ENCODE results near the gene OXER1. TPM values are rescaled to one million over a fixed set of nuclear protein-coding genes. Genes with fewer than 3 reads are reported as not detected.

Gene OXER1
- total RNA-seq, 2 donors from 2014 or later, result 0.30 to 1.9 TPM

DNA sequence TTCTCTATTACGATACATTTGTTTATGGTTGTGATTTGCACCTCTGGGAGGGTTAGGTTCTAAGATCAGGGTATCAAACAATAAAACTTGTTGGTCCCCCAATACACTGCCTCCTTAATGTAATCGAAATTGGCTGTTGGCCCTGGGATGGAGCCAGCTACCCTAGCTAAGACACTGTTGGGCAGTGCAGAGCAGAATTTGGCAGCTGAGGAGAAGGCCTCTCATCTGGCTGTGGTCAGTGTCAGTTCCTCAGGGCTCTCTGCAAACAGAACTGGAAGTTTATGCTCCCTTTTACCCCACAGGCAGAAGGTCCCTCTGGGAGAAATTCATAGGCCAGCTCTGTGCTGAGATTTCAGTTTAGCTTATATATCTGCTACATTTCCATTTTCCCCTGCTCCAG is 37.0 kb upstream of the OXER1 start:
- Mint-ChIP-seq H3K4me1 (ENCODE audit: low read depth) (peaks cover 37% of the 10 kb centered on the region), H3K27me3 (ENCODE audit: low read depth) (no peaks in the 10 kb centered on the region), H3K27ac (no peak overlapping the region), H3K9me3 (no peaks in the 10 kb centered on the region), H3K36me3 (ENCODE audit: insufficient read depth in 2 of 2) (peaks cover 1 to 2% of the 10 kb centered on the region in 2 donors), H3K4me3 (no peak overlapping the region)
- DNase-seq (no peak), ATAC-seq (replicated peaks in 1 of 2) (no peak)

DNA sequence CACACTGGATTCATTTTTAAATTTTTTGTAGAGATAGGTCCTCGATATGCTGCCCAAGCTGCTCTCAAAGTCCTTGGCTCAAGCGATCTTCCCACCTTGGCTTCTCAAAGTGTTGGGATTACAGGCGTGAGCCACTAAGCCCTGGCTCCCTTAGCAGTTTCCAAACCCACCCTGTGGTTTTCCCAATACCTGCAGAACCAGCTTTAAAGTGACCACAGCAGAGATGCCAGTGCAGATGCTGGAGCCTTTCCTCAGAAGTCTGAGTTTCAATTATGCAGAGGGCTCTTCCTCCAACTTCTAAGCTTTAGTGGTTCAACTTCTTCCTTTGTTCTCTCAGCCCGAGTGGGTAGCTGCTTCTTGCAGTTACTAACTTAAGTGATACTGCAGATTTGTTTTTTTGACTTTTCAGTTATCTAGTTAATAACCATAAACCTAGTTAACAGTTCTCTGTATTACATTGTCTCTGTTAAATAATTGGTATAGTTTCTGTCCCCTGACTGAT is 36.6 kb upstream of the OXER1 start:
- DNase-seq (no peak), ATAC-seq (replicated peaks in 1 of 2) (no peak)
- H3K4me3 Mint-ChIP-seq, result no peak overlapping the region
- peaks cover 1 to 2% of the 10 kb centered on the region in 2 donors for H3K36me3 Mint-ChIP-seq (ENCODE audit: insufficient read depth in 2 of 2)
- H3K27me3 Mint-ChIP-seq (ENCODE audit: low read depth), result no peaks in the 10 kb centered on the region
- H3K4me1 Mint-ChIP-seq (ENCODE audit: low read depth), result peaks cover 41% of the 10 kb centered on the region
- H3K27ac Mint-ChIP-seq, result no peak overlapping the region
- no peaks in the 10 kb centered on the region for H3K9me3 Mint-ChIP-seq

DNA sequence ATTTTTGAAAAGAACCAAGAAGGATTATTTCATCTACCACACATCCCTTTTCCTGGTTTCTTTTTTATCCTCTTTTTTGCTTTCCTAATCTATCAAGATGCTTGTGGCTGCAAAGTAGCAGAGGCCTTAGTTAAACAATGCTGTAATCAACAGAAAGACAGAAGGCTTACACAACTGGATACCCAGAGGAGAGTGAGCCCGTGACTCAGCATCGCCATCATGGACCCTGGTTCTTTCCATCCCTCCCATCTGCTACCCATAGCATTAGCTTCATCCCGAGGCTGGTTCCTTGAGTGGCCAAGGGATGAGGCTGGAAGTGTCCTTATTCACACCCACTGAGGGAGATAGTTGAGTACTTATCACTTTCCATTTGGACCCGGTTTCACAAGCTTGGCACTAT is 35.9 kb upstream of the OXER1 start:
- no peak for ATAC-seq (replicated peaks in 1 of 2)
- Mint-ChIP-seq H3K9me3 (no peaks in the 10 kb centered on the region), H3K27me3 (ENCODE audit: low read depth) (peaks cover under 1% of the 10 kb centered on the region), H3K4me3 (no peak overlapping the region), H3K4me1 (ENCODE audit: low read depth) (peaks cover 48% of the 10 kb centered on the region), H3K27ac (no peak overlapping the region), H3K36me3 (ENCODE audit: insufficient read depth in 2 of 2) (peaks cover 1 to 2% of the 10 kb centered on the region in 2 donors)
- DNase-seq, result no peak

- ATAC-seq (replicated peaks in 1 of 2) (no peak), DNase-seq (no peak)
- Mint-ChIP-seq H3K4me1 (ENCODE audit: low read depth) (peaks cover 65% of the 10 kb centered on the region), H3K27me3 (ENCODE audit: low read depth) (peaks cover 18% of the 10 kb centered on the region), H3K4me3 (no peak overlapping the region), H3K9me3 (no peaks in the 10 kb centered on the region), H3K36me3 (ENCODE audit: insufficient read depth in 2 of 2) (peaks cover 1 to 5% of the 10 kb centered on the region in 2 donors), H3K27ac (no peak overlapping the region)
Measured at GRCh38 chr2:42797281-42797680, 33.3 kb upstream of the OXER1 start.

GRCh38 chr2:42796427-42797248 is 32.7 kb upstream of the OXER1 start:
- Mint-ChIP-seq H3K4me3 (peak overlapping the region; percentile 37 to 68), H3K4me1 (ENCODE audit: low read depth) (peaks cover 71% of the 10 kb centered on the region)
- ATAC-seq (replicated peaks in 1 of 2), result peak; percentile 68 to 73

DNA sequence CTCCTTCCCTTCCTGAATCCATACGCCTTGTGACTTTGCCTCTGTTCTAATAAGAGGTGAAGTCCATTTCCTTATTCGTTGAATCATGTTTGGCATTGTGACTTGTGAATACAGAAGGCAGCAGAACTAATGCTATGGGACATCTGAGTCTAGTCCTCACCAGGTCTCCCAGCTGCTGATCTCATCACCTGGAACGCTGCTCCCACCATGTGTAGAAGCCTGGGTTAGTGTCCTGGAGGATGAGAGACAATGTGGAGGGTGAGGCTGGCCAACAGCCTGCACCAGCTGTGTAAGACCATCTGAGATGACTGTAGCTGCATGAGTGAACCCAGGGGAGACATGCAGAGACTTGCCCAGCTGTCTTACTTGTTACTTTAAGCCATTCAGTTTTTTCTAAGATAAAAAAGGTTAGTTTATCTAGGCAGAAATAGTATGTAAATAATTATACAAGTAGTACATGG is 31.9 kb upstream of the OXER1 start:
- H3K36me3 Mint-ChIP-seq (ENCODE audit: insufficient read depth in 2 of 2), result peaks cover 4 to 12% of the 10 kb centered on the region in 2 donors
- H3K9me3 Mint-ChIP-seq, result no peaks in the 10 kb centered on the region
- peaks cover 31% of the 10 kb centered on the region for H3K27me3 Mint-ChIP-seq (ENCODE audit: low read depth)
- DNase-seq (peak in 1 of 2 donors; percentile 39), ATAC-seq (replicated peaks in 1 of 2) (peak; percentile 50 to 61)
- peak overlapping the region; percentile 2 for H3K27ac Mint-ChIP-seq
- H3K4me3 Mint-ChIP-seq, result peak overlapping the region; percentile 20 to 68
- H3K4me1 Mint-ChIP-seq (ENCODE audit: low read depth), result peaks cover 76% of the 10 kb centered on the region

More at GRCh38 chr2:42796427-42797248, 32.7 kb upstream of the OXER1 start:
- DNase-seq, result peak in 1 of 2 donors; percentile 28
- H3K9me3 Mint-ChIP-seq, result no peaks in the 10 kb centered on the region
- peaks cover 4 to 9% of the 10 kb centered on the region in 2 donors for H3K36me3 Mint-ChIP-seq (ENCODE audit: insufficient read depth in 2 of 2)
- peak overlapping the region; percentile 48 for H3K27ac Mint-ChIP-seq
- peaks cover 23% of the 10 kb centered on the region for H3K27me3 Mint-ChIP-seq (ENCODE audit: low read depth)

DNA sequence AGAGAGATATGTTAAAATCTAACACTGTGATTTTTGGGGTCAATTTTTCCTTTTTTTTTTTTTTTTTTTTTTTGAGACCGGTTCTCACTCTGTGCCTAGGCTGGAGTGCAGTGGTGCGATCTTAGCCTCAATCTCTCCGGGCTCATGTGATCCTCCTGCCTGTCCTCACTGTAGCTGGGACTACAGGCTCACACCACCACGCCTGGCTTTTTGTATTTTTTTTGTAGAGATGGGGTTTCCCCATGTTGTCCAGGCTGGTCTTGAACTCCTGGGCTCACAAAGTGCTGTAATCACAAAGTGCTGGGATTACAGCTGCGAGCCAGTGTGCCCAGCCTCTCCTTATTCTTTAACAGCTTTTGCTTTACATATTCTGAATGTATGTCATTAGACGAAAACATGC is 31.3 kb upstream of the OXER1 start:
- H3K27me3 Mint-ChIP-seq (ENCODE audit: low read depth), result peaks cover 37% of the 10 kb centered on the region
- H3K9me3 Mint-ChIP-seq, result no peaks in the 10 kb centered on the region
- no peak for ATAC-seq (replicated peaks in 1 of 2)
- H3K27ac Mint-ChIP-seq, result no peak overlapping the region
- H3K4me3 Mint-ChIP-seq, result peak overlapping the region in 1 of 2 donors; percentile 20
- peaks cover 70% of the 10 kb centered on the region for H3K4me1 Mint-ChIP-seq (ENCODE audit: low read depth)
- no peak for DNase-seq
- H3K36me3 Mint-ChIP-seq (ENCODE audit: insufficient read depth in 2 of 2), result peaks cover 4 to 11% of the 10 kb centered on the region in 2 donors

DNA sequence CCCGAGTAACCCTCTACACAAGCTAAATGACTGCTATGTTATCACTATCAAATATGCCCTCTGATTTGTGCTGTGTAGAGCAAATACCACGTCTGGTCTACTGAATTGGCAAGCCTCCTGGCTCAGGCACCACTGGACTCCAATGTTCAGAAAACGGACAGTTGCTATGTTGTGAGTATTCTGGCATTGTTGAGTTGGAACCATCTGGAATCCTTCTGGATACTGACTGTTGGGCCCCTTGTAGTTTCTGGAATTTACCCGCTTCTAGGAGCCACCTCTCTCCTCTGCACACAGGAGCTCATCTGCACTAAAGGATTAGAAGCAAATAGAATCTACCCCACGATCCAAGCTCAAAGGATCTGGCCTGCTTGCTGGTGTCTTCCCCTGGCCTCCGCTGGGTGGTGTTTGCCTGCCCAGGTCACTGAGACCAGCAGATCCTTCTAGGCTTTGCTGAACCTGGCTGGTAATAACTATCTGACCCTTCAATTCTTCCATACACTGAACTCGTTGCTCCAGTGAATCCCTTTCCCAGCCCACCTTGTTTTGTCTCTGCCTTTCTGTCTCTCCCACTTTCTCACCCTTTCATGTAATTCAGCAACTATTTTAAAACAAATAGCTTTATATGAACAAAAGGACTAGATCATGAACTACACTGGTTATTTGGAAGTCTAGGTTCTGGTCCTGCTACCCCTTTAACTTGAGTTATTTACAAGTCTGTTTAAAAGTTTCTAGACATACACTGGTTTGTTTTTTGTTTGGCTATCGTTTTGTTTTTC is 30.5 kb upstream of the OXER1 start:
- Mint-ChIP-seq H3K9me3 (no peaks in the 10 kb centered on the region), H3K27ac (no peak overlapping the region), H3K4me1 (ENCODE audit: low read depth) (peaks cover 67% of the 10 kb centered on the region), H3K4me3 (peak overlapping the region in 1 of 2 donors; percentile 85), H3K27me3 (ENCODE audit: low read depth) (peaks cover 44% of the 10 kb centered on the region), H3K36me3 (ENCODE audit: insufficient read depth in 2 of 2) (peaks cover 4 to 11% of the 10 kb centered on the region in 2 donors)
- DNase-seq (no peak), ATAC-seq (replicated peaks in 1 of 2) (no peak)

DNA sequence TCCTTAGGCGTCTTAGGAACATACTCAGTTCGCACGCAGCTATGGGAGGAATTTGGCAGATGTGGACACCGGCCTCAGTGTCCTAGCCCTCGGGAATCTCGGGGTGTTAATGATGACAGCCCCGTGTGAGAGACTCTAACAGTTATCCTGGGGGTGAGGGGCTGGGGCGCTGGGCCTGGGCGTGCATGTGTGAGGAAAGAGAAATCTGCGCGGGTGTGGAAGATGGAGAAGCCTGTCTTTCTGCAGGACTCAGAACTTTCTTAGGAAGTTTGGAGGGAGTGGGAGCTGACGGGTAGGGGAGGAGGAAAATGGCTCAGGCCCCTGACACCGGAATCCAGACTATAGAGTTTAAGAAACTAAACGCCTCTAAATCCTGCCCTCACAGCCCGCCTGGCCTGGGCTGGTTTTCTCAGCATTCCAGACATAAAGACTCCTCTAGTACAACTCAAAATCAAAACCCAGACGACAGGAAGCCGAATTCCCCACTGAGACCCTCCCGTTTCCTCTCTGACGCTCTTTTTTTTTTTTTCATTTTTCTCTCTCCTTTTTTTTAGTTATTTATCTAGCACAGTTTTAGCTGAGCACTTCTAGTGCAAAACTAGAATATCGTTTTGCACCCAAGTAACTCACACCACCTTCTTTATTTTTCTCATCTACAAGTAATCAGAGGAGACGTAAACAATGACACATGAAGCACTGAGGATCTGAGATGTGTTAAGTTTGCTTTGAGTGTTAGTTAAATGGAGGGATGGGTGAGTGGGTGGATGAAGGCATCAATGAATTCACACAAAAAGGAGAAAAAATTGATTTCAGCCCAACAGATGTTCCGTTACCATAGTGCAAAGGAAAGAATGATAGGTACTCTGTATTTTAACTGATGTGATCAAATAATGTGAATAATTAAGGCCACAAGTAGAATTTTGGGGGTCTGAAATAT is 29.7 kb upstream of the OXER1 start:
- Mint-ChIP-seq H3K27me3 (ENCODE audit: low read depth) (peaks cover 44% of the 10 kb centered on the region), H3K4me1 (ENCODE audit: low read depth) (peaks cover 66% of the 10 kb centered on the region), H3K9me3 (no peaks in the 10 kb centered on the region), H3K4me3 (peak overlapping the region; percentile 75 to 85), H3K36me3 (ENCODE audit: insufficient read depth in 2 of 2) (peaks cover 4 to 11% of the 10 kb centered on the region in 2 donors), H3K27ac (peak overlapping the region; percentile 43)
- DNase-seq, result no peak
- ATAC-seq (replicated peaks in 1 of 2), result no peak

GRCh38 chr2:42792583-42793333 is 28.8 kb upstream of the OXER1 start, which contains the start of gene HAAO:
Gene HAAO, minus strand, starts transcription at chr2:42792583. Its CDS starts 47 bp downstream, at chr2:42792536.
- ATAC-seq (replicated peaks in 1 of 2) (peak; percentile 56 to 59), DNase-seq (peak; percentile 28 to 29)
- peak within 1 kb of the TSS; percentile 77 for H3K27ac Mint-ChIP-seq
- H3K4me1 Mint-ChIP-seq (ENCODE audit: low read depth), result peaks cover 71% of the 10 kb centered on the region
- H3K36me3 Mint-ChIP-seq (ENCODE audit: insufficient read depth in 2 of 2), result peaks cover 4 to 11% of the 10 kb centered on the region in 2 donors
- no peaks in the 10 kb centered on the region for H3K9me3 Mint-ChIP-seq
- H3K27me3 Mint-ChIP-seq (ENCODE audit: low read depth), result peaks cover 44% of the 10 kb centered on the region
- H3K4me3 Mint-ChIP-seq, result peak within 1 kb of the TSS; percentile 73 to 85

DNA sequence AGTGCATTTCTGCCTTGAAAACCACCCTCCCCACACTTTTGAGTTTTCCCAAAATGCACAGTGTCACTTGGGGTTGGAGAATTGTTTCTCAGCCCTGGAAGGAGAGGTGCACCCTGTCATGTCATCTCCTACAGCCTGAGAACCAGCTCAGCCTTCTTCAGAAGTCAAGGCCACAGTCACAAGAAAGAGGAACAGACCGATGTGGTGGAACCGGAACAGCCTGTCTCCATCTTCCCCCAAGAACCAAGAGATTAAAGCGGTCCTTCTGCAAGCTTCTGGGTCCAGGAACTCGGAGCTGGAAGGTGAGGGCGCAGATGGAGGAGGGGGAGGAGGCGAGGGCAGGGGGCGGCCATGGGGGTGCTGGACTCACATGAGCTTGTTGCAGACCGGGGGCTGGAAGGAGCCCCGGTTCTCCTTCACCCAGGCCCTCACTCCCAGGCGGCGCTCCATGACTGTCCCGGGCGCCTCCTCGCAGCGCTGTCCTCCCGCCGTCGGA is 28.2 kb upstream of the OXER1 start:
- H3K27me3 Mint-ChIP-seq (ENCODE audit: low read depth), result peaks cover 44% of the 10 kb centered on the region
- peak overlapping the region; percentile 73 to 85 for H3K4me3 Mint-ChIP-seq
- ATAC-seq (replicated peaks in 1 of 2) (peak; percentile 39 to 41), DNase-seq (no peak)
- peak overlapping the region; percentile 77 for H3K27ac Mint-ChIP-seq
- H3K4me1 Mint-ChIP-seq (ENCODE audit: low read depth), result peaks cover 69% of the 10 kb centered on the region
- H3K9me3 Mint-ChIP-seq, result no peaks in the 10 kb centered on the region
- peaks cover 4 to 11% of the 10 kb centered on the region in 2 donors for H3K36me3 Mint-ChIP-seq (ENCODE audit: insufficient read depth in 2 of 2)
